HFF-Myc (cell line): ENCODE data around the gene MAD2L1.

Source experiments
- DNase-seq: peaks from one replicate; pipeline ENCODE4 v3.0.0-alpha.2; 2011; ENCODE audit warnings: low read depth; ENCODE audit errors: extremely low read depth
- H3K4me3 ChIP-seq: replicated peaks from 2 replicates; pipeline ENCODE4 v1.5.1; 2011; ENCODE audit warnings: low read depth, mild to moderate bottlenecking, control low read depth, low read length
- TF ChIP-seq, protein P1 (sequence below): IDR thresholded peaks from 2 replicates; pipeline ENCODE4 v1.5.1; 2012; ENCODE audit warnings: mild to moderate bottlenecking, low read depth, low read length, control low read depth; ENCODE audit errors: missing control alignments

The MAD2L1 gene

GRCh38 chr4:120007896-120008436 is 58.7 kb downstream of the MAD2L1 start:
- TF ChIP-seq, protein P1, sequence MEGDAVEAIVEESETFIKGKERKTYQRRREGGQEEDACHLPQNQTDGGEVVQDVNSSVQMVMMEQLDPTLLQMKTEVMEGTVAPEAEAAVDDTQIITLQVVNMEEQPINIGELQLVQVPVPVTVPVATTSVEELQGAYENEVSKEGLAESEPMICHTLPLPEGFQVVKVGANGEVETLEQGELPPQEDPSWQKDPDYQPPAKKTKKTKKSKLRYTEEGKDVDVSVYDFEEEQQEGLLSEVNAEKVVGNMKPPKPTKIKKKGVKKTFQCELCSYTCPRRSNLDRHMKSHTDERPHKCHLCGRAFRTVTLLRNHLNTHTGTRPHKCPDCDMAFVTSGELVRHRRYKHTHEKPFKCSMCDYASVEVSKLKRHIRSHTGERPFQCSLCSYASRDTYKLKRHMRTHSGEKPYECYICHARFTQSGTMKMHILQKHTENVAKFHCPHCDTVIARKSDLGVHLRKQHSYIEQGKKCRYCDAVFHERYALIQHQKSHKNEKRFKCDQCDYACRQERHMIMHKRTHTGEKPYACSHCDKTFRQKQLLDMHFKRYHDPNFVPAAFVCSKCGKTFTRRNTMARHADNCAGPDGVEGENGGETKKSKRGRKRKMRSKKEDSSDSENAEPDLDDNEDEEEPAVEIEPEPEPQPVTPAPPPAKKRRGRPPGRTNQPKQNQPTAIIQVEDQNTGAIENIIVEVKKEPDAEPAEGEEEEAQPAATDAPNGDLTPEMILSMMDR = no peak
- no peak for DNase-seq
- H3K4me3 ChIP-seq = no peak overlapping the region

GRCh38 chr4:120007191-120007871 is 59.3 kb downstream of the MAD2L1 start:
- H3K4me3 ChIP-seq = no peak overlapping the region
- DNase-seq = peak; percentile 53
- TF ChIP-seq, protein P1 = no peak
